ENCODE results near the gene SNX1.

SNX1 gene

GRCh38 chr15:64163659-64164362 is 68.0 kb downstream of the SNX1 start:
- no peak for DNase-seq (ENCODE audit: low spot score)

- DNase-seq (ENCODE audit: low spot score): no peak
These were observed 68.7 kb downstream of the SNX1 start for GRCh38 chr15:64164436-64164835.

- DNase-seq (ENCODE audit: low spot score): no peak
These were observed 70.5 kb downstream of the SNX1 start for GRCh38 chr15:64166102-64166890.

- DNase-seq (ENCODE audit: low spot score): peak; percentile 66
These were observed 84.5 kb downstream of the SNX1 start for GRCh38 chr15:64180235-64180824.

- no peak for DNase-seq (ENCODE audit: low spot score)
These were observed 87.1 kb downstream of the SNX1 start for GRCh38 chr15:64182859-64183370.

- DNase-seq (ENCODE audit: low spot score): no peak
These were observed 89.5 kb downstream of the SNX1 start for GRCh38 chr15:64185146-64185911.

GRCh38 chr15:64187396-64188191 is 91.8 kb downstream of the SNX1 start:
- DNase-seq (ENCODE audit: low spot score): no peak

Measured in putamen (tissue), 1 donor.